HepG2 (cell line): ENCODE measurements around the gene SUN5. TPM values are rescaled to one million over a fixed set of nuclear protein-coding genes. Genes with fewer than 3 reads are reported as not detected.

Source experiments
- ATAC-seq: fragments of 200-7000 bp; cut with Tn5 transposase; 3 replicates; pipeline ENCODE4 v1.9.1; 2020; ENCODE audit warnings: mild to moderate bottlenecking, moderate library complexity
- BruUV-seq: library from RNA; stranded (reverse); fragments of 400-500 nt; replicated peaks from 2 replicates; lab custom pipeline; 2021; lab: Mats Ljungman, UMichigan
- CTCF ChIA-PET: fragments of 300-600 bp; formaldehyde crosslinking; extraction: SDS; loops from one replicate; lab custom pipeline; 2021; ENCODE audit warnings: low total read pairs, inconsistent platforms, low intra/inter-chr PET ratio; lab: Yijun Ruan, JAX
- POLR2A ChIA-PET: fragments of 350-600 bp; sonication (Branson Sonifier 250); formaldehyde crosslinking; loops from one replicate; lab custom pipeline; 2020; ENCODE audit warnings: antibody characterized with exemption, inconsistent platforms; lab: Yijun Ruan, JAX
- DNase-seq: peaks from one replicate; pipeline ENCODE4 v3.0.0-alpha.2; 2015; ENCODE audit warnings: low spot score
- FAIRE-seq: peaks from 3 replicates; lab custom pipeline; 2011; peaks lifted over from hg19 to GRCh38; lab: Jason Lieb, UNC
- H2AFZ ChIP-seq: one replicate; pipeline ENCODE4 v1.6.1; 2011; ENCODE audit warnings: low read length, inconsistent platforms
- H3K27ac ChIP-seq: fragments of 300-600 bp; 3 replicates; pipeline ENCODE4 v1.8.0; 2011; ENCODE audit warnings: mixed run types, mild to moderate bottlenecking, mixed read lengths, low read length, inconsistent platforms; ENCODE audit not compliant: insufficient read depth; ENCODE audit errors: extremely low read length
- H3K27me3 ChIP-seq, 2 experiments: fragments of 200-600 bp in 1 of 2; 2 replicates in 1 of 2; 3 replicates in 1 of 2; pipeline versions ENCODE4 v1.6.0 to v1.8.0; 2011; ENCODE audit warnings: low read length in 2 of 2, mild to moderate bottlenecking in 2 of 2, moderate library complexity in 2 of 2, inconsistent platforms in 1 of 2; ENCODE audit not compliant: insufficient read depth in 2 of 2, control insufficient read depth in 1 of 2
- H3K36me3 ChIP-seq, 2 experiments: fragments of 200-600 bp in 1 of 2; replicated peaks in 1 of 2; 2 replicates in 1 of 2; 3 replicates in 1 of 2; pipeline versions ENCODE4 v1.5.1 to v1.8.0; 2011; ENCODE audit warnings: low read length in 2 of 2, inconsistent platforms in 1 of 2; ENCODE audit not compliant: insufficient read depth in 2 of 2, control insufficient read depth in 1 of 2
- H3K4me1 ChIP-seq: 2 replicates; pipeline ENCODE4 v1.5.1; 2012; ENCODE audit warnings: low read length, inconsistent platforms; ENCODE audit not compliant: insufficient read depth
- H3K4me2 ChIP-seq: 2 replicates; pipeline ENCODE4 v1.6.0; 2011; ENCODE audit warnings: low read depth, low read length, inconsistent platforms
- H3K4me3 ChIP-seq, 3 experiments: fragments of 200-600 bp in 1 of 3; sonication (generic), shearing (Covaris generic) in 1 of 3; replicated peaks in 1 of 3; 2 replicates each; pipeline ENCODE4 v1.5.1; 2011 to 2016; ENCODE audit warnings: low read length in 3 of 3, inconsistent platforms in 2 of 3, low read depth in 2 of 3, mild to moderate bottlenecking in 2 of 3, control low read depth in 1 of 3, mixed read lengths in 1 of 3; ENCODE audit not compliant: insufficient read depth in 1 of 3
- H3K79me2 ChIP-seq: one replicate; pipeline ENCODE4 v1.6.1; 2011; ENCODE audit warnings: low read length, inconsistent platforms; ENCODE audit not compliant: insufficient read depth
- H3K9ac ChIP-seq: 2 replicates; pipeline ENCODE4 v1.6.0; 2011; ENCODE audit warnings: mild to moderate bottlenecking, low read depth, low read length, inconsistent platforms; ENCODE audit not compliant: insufficient read depth
- H3K9me3 ChIP-seq: 2 replicates; pipeline ENCODE4 v1.5.1; 2012; ENCODE audit warnings: mild to moderate bottlenecking, low read length
- H4K20me1 ChIP-seq: 2 replicates; pipeline ENCODE4 v1.6.0; 2011; ENCODE audit warnings: inconsistent platforms, mild to moderate bottlenecking, low read length, moderate library complexity; ENCODE audit not compliant: insufficient read depth
- CBFB ChIP-seq: sonication (generic); formaldehyde crosslinking; IDR thresholded peaks from 2 replicates; pipeline ENCODE4 v1.4.0; 2020; ENCODE audit warnings: missing genetic modification reagents
- GZF1 ChIP-seq: sonication (generic); formaldehyde crosslinking; IDR thresholded peaks from 2 replicates; pipeline ENCODE4 v1.5.1; 2020; ENCODE audit warnings: mild to moderate bottlenecking, missing genetic modification reagents
- RARA ChIP-seq: IDR thresholded peaks from 2 replicates; pipeline ENCODE4 v1.6.1; 2016; ENCODE audit warnings: missing genetic modification reagents, missing compliant biosample characterization
- SMAD3 ChIP-seq: sonication (generic); formaldehyde crosslinking; IDR thresholded peaks from 2 replicates; pipeline ENCODE4 v1.4.0; 2020; ENCODE audit warnings: missing genetic modification reagents
- TRIM22 ChIP-seq: fragments of 450-650 bp; IDR thresholded peaks from 2 replicates; pipeline ENCODE4 v1.6.1; 2017
- ZEB1 ChIP-seq: IDR thresholded peaks from 2 replicates; pipeline ENCODE4 v1.6.1; 2012; ENCODE audit warnings: mild to moderate bottlenecking, low read depth, inconsistent platforms; ENCODE audit not compliant: insufficient replicate concordance
- ZFP36L2 ChIP-seq: sonication (generic); formaldehyde crosslinking; IDR thresholded peaks from 2 replicates; pipeline ENCODE4 v1.4.0; 2020; ENCODE audit warnings: missing genetic modification reagents
- ZFP91 ChIP-seq: sonication (generic); formaldehyde crosslinking; IDR thresholded peaks from 2 replicates; pipeline ENCODE4 v1.9.0; 2022; ENCODE audit warnings: missing genetic modification reagents, mild to moderate bottlenecking, borderline replicate concordance
- ZKSCAN8 ChIP-seq: IDR thresholded peaks from 2 replicates; pipeline ENCODE4 v1.6.1; 2016; ENCODE audit warnings: borderline replicate concordance, missing genetic modification reagents, missing compliant biosample characterization
- ZNF549 ChIP-seq: sonication (generic); formaldehyde crosslinking; IDR thresholded peaks from 2 replicates; pipeline ENCODE4 v1.5.0; 2020; ENCODE audit warnings: missing genetic modification reagents
- ZNF570 ChIP-seq: sonication (generic); formaldehyde crosslinking; IDR thresholded peaks from 2 replicates; pipeline ENCODE4 v1.4.0; 2020; ENCODE audit warnings: mild to moderate bottlenecking, missing genetic modification reagents, borderline replicate concordance
- ZNF572 ChIP-seq: sonication (generic); formaldehyde crosslinking; IDR thresholded peaks from 2 replicates; pipeline ENCODE4 v1.5.1; 2020; ENCODE audit warnings: mild to moderate bottlenecking, missing genetic modification reagents
- ZNF788 ChIP-seq: sonication (generic); formaldehyde crosslinking; IDR thresholded peaks from 2 replicates; pipeline ENCODE4 v1.5.0; 2020; ENCODE audit warnings: mild to moderate bottlenecking, missing genetic modification reagents, borderline replicate concordance
- WGBS: methylation state at CpG from one replicate; pipeline ENCODE4 v1.1.6; 2017; ENCODE audit warnings: low lambda C conversion rate; 5-methylcytosine and 5-hydroxymethylcytosine counted together
- in situ Hi-C: cut with HindIII; loops from 2 replicates; pipeline ENCODE4 v1.10.0; 2017; ENCODE audit warnings: low pct_unique_long_range_greater_than_20kb; ENCODE audit not compliant: extremely low pct_ligation_motif_present
- intact Hi-C: fragments of 100-400 bp; cut with micrococcal nuclease; formaldehyde crosslinking; loops from one replicate; pipeline ENCODE4 v1.10.0; 2022; ENCODE audit not compliant: unreplicated experiment
- polyA plus RNA-seq, 8 experiments: library from polyadenylated mRNA; depleted of rRNA in 3 of 8; stranded (reverse) in 7 of 8; unstranded in 1 of 8; fragments of >200 nt; fragmentation: Illumina TruSeq in 4 of 8; extraction: Trizol in 4 of 8; gene quantifications; 2 replicates each; pipeline versions ENCODE4 v1.2.1 to v1.2.3, GENCODE V29; 2011 to 2016; ENCODE audit warnings: low read depth in 4 of 8, missing spikeins in 1 of 8, mixed read lengths in 1 of 8; ENCODE audit not compliant: insufficient read depth in 1 of 8
- total RNA-seq, 5 experiments: library from RNA; depleted of rRNA; stranded (reverse); fragments of >200 nt; fragmentation: Illumina TruSeq; extraction: Trizol; gene quantifications; 2 replicates each; pipeline ENCODE4 v1.2.3, GENCODE V29; 2016; ENCODE audit warnings: low read depth in 1 of 5
- TF ChIP-seq, protein P1 (sequence below): sonication (generic); formaldehyde crosslinking; IDR thresholded peaks from 2 replicates; pipeline ENCODE4 v1.5.0; 2020; ENCODE audit warnings: mild to moderate bottlenecking, missing genetic modification reagents, moderate library complexity
- TF ChIP-seq, protein P2 (sequence below): sonication (generic); formaldehyde crosslinking; IDR thresholded peaks from 2 replicates; pipeline ENCODE4 v1.8.0; 2022; ENCODE audit warnings: low read depth, missing genetic modification reagents

Gene SUN5
- total and polyA plus RNA-seq, 2 of the 13 experiments (the other 11 are each of a cell fraction or from before 2014, with no cell fraction given) = not detected

- TF ChIP-seq ZNF549 (CRISPR knock-in tag) = no peak
These were observed 44.1 kb downstream of the SUN5 start (continued) for GRCh38 chr20:32960222-32960518.

DNA sequence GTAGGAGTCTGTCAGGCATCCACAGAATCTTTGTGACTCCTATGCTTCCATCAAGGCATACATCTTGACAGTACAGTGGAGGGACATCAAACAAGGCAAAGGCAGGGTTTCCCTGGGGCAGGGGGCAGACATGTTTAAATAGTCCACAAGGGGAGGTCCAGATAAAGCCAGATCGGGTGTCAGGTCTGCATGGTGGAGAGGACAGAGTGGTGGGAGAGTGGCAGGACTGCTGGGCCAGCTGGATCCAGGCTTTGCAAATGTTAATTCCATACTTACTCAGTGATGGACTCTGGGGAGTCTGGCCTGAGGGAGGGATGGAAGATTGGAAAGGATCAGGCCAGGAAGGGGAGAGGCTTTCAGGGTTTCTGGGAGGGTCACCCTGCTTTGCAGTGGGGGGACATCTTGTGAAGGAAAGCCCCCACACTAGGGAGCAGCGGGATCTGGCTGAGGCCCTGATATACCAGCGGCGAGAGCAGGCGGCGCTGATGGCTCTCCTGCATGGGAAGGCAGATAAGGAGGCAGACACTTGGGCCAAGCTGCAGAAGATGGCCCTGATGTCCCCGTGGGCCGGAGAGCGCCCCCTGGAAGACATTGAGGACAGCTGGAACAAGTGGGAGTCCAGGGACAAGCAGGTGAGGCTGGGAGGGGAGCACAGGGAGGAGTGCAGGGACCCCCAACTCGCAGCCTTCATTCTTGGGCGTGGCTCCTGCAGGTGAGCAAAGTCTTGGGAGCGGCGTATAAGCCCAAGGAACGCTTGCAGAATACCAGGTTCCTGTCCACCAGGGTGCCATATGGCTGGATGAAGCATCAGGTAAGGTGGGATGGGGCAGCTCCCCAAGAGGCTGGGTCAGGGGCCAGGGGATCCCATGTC lies 44.6 kb downstream of the SUN5 start:
- BruUV-seq = no TSS peak
- no peak for FAIRE-seq
- in situ Hi-C loops = no loop called here
- Histone ChIP-seq H3K79me2 (no peaks in the 10 kb centered on the region), H2AFZ (no peak overlapping the region), H3K4me3 (no peak overlapping the region), H3K27me3 (peaks cover 15 to 55% of the 10 kb centered on the region in 2 experiments), H3K9me3 (peaks cover 6% of the 10 kb centered on the region; the same call in 1 of the 2 replicates), H4K20me1 (no peaks in the 10 kb centered on the region), H3K9ac (no peak overlapping the region), H3K36me3 (no peaks in the 10 kb centered on the region), H3K4me1 (peaks cover 7% of the 10 kb centered on the region; the same call in 1 of the 2 replicates), H3K4me2 (no peak overlapping the region), H3K27ac (no peak overlapping the region)
- TF ChIP-seq ZFP36L2 (CRISPR knock-in tag) (no peak), CBFB (no peak), ZEB1 (no peak), ZNF572 (no peak), ZNF788 (CRISPR knock-in tag) (0 out of 2 replicates have a peak, but pooled peaks have one; percentile 24), ZFP91 (CRISPR knock-in tag) (0 out of 2 replicates have a peak, but pooled peaks have one; percentile 12), RARA (CRISPR knock-in tag) (no peak), ZNF570 (no peak), ZKSCAN8 (CRISPR knock-in tag) (no peak), SMAD3 (CRISPR knock-in tag) (no peak), GZF1 (CRISPR knock-in tag) (no peak), TRIM22 (no peak)
- TF ChIP-seq, protein P1, sequence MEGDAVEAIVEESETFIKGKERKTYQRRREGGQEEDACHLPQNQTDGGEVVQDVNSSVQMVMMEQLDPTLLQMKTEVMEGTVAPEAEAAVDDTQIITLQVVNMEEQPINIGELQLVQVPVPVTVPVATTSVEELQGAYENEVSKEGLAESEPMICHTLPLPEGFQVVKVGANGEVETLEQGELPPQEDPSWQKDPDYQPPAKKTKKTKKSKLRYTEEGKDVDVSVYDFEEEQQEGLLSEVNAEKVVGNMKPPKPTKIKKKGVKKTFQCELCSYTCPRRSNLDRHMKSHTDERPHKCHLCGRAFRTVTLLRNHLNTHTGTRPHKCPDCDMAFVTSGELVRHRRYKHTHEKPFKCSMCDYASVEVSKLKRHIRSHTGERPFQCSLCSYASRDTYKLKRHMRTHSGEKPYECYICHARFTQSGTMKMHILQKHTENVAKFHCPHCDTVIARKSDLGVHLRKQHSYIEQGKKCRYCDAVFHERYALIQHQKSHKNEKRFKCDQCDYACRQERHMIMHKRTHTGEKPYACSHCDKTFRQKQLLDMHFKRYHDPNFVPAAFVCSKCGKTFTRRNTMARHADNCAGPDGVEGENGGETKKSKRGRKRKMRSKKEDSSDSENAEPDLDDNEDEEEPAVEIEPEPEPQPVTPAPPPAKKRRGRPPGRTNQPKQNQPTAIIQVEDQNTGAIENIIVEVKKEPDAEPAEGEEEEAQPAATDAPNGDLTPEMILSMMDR = peak; percentile 46
- TF ChIP-seq, protein P2, sequence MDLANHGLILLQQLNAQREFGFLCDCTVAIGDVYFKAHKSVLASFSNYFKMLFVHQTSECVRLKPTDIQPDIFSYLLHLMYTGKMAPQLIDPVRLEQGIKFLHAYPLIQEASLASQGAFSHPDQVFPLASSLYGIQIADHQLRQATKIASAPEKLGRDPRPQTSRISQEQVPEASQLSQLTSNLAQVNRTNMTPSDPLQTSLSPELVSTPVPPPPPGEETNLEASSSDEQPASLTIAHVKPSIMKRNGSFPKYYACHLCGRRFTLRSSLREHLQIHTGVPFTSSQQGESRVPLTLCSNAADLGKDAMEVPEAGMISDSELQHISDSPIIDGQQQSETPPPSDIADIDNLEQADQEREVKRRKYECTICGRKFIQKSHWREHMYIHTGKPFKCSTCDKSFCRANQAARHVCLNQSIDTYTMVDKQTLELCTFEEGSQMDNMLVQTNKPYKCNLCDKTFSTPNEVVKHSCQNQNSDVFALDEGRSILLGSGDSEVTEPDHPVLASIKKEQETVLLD (CRISPR knock-in tag) = no peak
- ATAC-seq = no peak
- 42% methylated on average over 14 of the region's 14 CpGs for WGBS
- POLR2A ChIA-PET = no interaction called here
- CTCF ChIA-PET = no interaction called here
- intact Hi-C loops = no loop called here
- DNase-seq = no peak
